ENCODE results near the gene GNG7.
"Not testable (repeated sequence)": the region's sequence is repeated elsewhere in the genome, so short reads cannot be mapped to it uniquely, and the experiment has no call there.

GNG7 gene

GRCh38 chr19:2622371-2622961 lies 80.0 kb downstream of the GNG7 start:
- peak in 1 of 2 donors; percentile 33 for DNase-seq (ENCODE audit: low read depth in 2 of 2)

GRCh38 chr19:2619076-2619475 lies 83.4 kb downstream of the GNG7 start:
- DNase-seq (ENCODE audit: low read depth in 2 of 2): no peak

- DNase-seq (ENCODE audit: low read depth in 2 of 2): peak; percentile 65 to 69
Observed at GRCh38 chr19:2618611-2619010, 83.9 kb downstream of the GNG7 start.

- DNase-seq (ENCODE audit: low read depth in 2 of 2): no peak
Observed at GRCh38 chr19:2617393-2618165, 84.9 kb downstream of the GNG7 start.

- no peak for DNase-seq (ENCODE audit: low read depth in 2 of 2)
Observed at GRCh38 chr19:2616741-2617392, 85.6 kb downstream of the GNG7 start.

GRCh38 chr19:2615782-2616181 lies 86.7 kb downstream of the GNG7 start:
- no peak for DNase-seq (ENCODE audit: low read depth in 2 of 2)

- DNase-seq (ENCODE audit: low read depth in 2 of 2): peak in 1 of 2 donors; percentile 45
Observed at GRCh38 chr19:2613507-2614295, 88.8 kb downstream of the GNG7 start.

- no peak for DNase-seq (ENCODE audit: low read depth in 2 of 2)
Observed at GRCh38 chr19:2612619-2613249, 89.8 kb downstream of the GNG7 start.

- no peak for DNase-seq (ENCODE audit: low read depth in 2 of 2)
Observed at GRCh38 chr19:2611483-2612464, 90.7 kb downstream of the GNG7 start.

- DNase-seq (ENCODE audit: low read depth in 2 of 2): peak; percentile 76 to 80
Observed at GRCh38 chr19:2610637-2611482, 91.6 kb downstream of the GNG7 start.

GRCh38 chr19:2609389-2610116 lies 92.9 kb downstream of the GNG7 start:
- DNase-seq (ENCODE audit: low read depth in 2 of 2): no peak

GRCh38 chr19:2609034-2609388 lies 93.5 kb downstream of the GNG7 start:
- not testable (repeated sequence) for DNase-seq (ENCODE audit: low read depth in 2 of 2)

GRCh38 chr19:2608602-2608922 lies 93.9 kb downstream of the GNG7 start:
- no peak for DNase-seq (ENCODE audit: low read depth in 2 of 2)

- peak; percentile 89 for DNase-seq (ENCODE audit: low read depth in 2 of 2)
Observed at GRCh38 chr19:2607712-2608601, 94.5 kb downstream of the GNG7 start.

- not testable (repeated sequence) for DNase-seq (ENCODE audit: low read depth in 2 of 2)
Observed at GRCh38 chr19:2606774-2607173, 95.7 kb downstream of the GNG7 start.

- DNase-seq (ENCODE audit: low read depth in 2 of 2): not testable (repeated sequence)
Observed at GRCh38 chr19:2605889-2606288, 96.6 kb downstream of the GNG7 start.

GRCh38 chr19:2604747-2605329 lies 97.7 kb downstream of the GNG7 start:
- DNase-seq (ENCODE audit: low read depth in 2 of 2): no peak

GRCh38 chr19:2603334-2603733 lies 99.2 kb downstream of the GNG7 start:
- DNase-seq (ENCODE audit: low read depth in 2 of 2): no peak

Measured in stimulated activated CD8-positive, alpha-beta memory T cell treated with anti-CD3 and anti-CD28 coated beads, Interleukin-15, amount 100 ng/mL, for 48 hours (primary cell).